ENCODE results near the gene ENPP6.
"Not testable (repeated sequence)": the region's sequence is repeated elsewhere in the genome, so short reads cannot be mapped to it uniquely, and the experiment has no call there.

The ENPP6 gene

GRCh38 chr4:184234155-184234554 lies 16.5 kb upstream of the ENPP6 start:
- no peak for DNase-seq

DNA sequence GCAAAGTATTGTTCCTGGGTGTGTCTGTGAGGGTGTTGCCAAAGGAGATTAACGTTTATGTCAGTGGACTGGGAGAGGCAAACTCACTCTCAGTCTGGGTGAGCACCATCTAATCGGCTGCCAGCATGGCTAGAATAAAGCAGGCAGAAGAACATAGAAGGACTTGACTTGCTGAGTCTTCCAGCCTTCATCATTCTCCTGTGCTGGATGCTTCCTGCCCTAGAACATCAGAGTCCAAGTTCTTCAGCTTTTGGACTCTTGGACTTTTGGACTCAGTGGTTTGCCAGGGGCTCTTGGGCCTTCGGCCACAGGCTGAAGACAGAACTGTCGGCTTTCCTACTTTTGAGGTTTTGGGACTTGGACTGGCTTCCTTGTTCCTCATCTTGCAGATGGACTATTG lies 15.3 kb upstream of the ENPP6 start:
- DNase-seq = no peak

- DNase-seq = no peak
Observed at GRCh38 chr4:184232202-184232601, 14.5 kb upstream of the ENPP6 start.

GRCh38 chr4:184231573-184231972 lies 13.9 kb upstream of the ENPP6 start:
- DNase-seq = no peak

GRCh38 chr4:184228056-184228705 lies 10.5 kb upstream of the ENPP6 start:
- no peak for DNase-seq

GRCh38 chr4:184216515-184216914 lies 1.2 kb downstream of the ENPP6 start:
- DNase-seq = no peak

DNA sequence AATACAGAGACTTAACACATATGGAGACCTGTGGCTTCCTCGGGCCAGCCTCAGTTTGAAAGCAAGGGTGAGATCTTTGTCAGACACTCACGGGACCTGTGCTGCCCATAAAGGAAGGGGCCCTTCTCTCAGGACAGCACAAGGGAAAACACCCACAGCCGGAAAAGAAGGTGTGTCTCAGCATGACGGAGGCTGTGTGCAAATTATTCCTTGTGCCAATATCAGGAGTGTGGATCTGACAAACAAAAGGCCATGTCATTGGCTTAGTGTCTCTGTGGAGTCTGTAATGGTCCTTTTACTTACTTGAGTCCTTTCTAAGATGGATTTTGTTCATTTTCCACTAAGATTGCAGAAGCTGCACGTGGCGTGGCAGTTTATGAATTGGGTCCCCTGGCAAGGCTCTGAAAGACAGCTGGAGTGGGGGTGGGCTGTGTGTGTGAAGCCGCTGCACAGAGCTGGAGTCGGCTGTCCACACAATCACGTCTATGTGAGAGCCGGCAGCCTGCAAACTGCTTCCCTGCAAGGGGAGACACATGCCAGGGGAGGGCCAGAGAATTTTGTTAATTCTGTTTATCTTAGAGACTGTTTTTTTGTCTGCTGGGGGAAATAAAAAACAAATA lies 1.9 kb downstream of the ENPP6 start:
- no peak for DNase-seq

DNA sequence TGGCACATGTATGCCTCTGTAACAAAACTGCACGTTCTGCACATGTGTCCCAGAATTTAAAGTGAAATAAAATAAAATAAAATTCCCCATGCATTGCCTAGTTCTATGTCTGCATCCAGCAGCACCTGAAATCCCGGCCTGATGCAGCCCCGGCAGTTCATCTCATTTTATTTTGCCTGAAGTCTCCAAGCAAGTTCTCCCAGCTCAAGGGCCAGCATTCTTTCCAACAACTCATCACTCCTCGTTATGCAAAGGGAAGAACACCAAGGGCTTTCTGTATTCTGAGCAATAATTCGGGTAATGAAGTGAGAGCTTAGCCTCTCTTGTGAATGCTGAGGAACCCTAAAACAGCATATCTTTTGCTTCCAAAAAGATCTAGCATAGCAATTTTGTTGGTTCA lies 2.7 kb downstream of the ENPP6 start:
- no peak for DNase-seq

DNA sequence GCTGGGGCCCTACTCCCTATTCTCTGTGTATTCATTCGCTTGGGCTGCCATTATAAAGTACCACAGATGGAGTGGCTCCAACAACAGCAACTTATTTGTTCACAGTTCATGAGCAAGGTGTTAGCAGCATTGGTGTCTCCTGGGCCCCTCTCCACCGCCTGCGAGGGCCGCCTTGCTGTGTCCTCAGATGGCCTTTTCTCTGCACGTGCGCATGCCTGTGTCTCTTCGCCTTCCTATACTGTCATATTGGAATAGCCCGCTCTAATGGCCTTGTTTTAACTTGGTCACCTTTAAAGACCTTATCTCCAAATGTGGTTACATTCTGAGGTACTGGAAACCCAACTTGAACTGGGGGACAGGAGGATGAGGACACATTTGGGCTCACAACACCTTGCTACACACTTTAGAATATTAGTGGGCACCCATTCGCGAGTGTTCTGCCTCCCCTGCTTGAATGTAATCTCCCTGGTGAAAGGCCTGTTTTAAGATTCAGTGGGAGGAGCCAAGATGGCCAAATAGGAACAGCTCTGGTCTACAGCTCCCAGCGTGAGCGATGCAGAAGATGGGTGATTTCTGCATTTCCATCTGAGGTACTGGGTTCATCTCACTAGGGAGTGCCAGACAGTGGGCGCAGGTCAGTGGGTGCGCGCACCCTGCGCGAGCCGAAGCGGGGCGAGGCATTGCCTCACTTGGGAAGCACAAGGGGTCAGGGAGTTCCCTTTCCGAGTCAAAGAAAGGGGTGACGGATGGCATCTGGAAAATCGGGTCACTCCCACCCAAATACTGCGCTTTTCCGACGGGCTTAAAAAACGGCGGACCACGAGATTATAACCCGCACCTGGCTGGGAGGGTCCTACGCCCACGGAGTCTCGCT lies 9.7 kb downstream of the ENPP6 start:
- not testable (repeated sequence) for DNase-seq

DNA sequence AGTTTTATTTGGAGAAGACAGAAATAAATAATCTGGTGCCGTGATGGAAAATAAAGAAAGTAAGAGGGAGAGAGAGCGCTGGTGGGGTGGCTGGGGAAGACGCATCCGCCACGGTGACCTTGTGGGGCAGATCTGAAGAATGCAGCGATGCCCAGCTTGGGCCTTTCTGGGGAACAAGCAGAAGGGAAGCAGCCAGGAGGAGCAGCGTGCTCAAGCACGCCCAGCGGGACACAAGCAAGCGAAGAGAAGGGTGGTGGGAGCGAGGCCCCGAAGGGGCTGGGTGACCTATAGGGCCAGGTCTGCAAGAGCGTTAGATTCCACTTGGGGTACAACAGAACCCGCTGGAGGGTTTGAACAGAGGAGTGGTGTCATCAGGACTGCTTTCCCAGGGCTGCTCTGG lies 12.4 kb downstream of the ENPP6 start:
- DNase-seq = no peak

DNA sequence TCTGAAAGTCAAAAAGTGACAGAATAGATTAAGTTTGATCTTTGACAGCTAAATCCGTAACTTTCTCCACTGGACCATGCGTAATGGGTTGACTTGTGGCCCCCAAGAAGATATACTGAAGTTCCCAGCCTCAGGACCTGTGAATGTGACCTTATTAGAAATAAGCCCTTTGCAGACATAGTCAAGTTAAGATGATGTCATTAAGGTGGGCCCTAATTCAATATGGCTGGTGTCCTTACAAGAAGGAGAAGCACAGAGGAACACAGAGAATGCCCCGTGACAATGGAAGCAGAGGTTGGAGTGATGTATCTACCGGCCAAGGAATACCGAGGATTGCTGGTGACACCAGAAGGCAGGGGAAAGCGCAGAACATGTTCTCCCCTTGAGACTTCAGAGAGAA lies 14.4 kb downstream of the ENPP6 start:
- DNase-seq = no peak

- DNase-seq = no peak
Observed at GRCh38 chr4:184201179-184201578, 16.5 kb downstream of the ENPP6 start.

DNA sequence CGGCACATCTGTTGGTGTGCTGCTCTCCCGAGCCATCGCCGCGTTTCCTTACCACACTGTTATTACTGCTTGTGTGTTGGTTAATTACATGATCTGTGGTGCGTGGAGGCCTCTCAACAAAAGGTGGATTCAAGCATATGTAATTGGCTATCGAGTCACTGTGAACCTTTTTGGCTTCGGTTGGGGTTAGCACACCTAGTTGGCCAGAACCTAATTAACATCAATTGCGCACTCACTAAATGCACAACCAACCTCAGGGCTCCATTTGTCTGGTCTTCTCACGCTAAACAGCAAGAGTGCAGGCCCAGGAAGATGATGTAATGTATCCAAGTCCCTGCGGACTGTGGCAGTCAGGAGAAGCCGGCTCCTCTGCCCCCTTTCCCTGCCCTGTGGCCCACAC lies 17.4 kb downstream of the ENPP6 start:
- peak; percentile 1 for DNase-seq

- no peak for DNase-seq
Observed at GRCh38 chr4:184199780-184200179, 17.9 kb downstream of the ENPP6 start.

- no peak for DNase-seq
Observed at GRCh38 chr4:184198190-184198589, 19.5 kb downstream of the ENPP6 start.

DNA sequence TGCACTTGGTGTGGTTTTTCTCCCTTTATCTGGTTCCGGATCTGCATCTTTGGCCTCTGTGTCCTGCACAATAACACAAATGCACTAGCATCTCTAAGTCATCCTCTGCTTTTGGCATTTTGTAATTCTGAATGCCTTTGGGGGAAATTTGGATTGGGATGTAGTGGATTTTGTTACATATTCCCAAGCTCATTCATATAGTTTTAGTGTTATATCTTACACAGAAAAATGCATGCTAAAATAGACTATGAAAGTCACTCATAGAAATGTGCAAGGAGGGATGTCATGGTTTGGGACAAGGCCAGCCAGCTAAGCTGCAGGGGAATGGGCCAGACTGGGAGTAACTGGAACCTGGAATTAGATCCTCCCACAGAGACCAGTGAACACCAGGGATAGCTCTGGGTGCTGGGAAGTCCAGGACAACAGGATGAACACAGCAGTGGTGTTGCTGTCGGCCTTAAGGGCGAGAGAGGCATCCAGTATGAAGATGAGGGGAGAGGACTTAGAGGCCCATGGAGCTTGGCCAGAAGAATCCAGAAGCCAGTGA lies 20.1 kb downstream of the ENPP6 start:
- no peak for DNase-seq

- no peak for DNase-seq
Observed at GRCh38 chr4:184196730-184197385, 20.8 kb downstream of the ENPP6 start.

GRCh38 chr4:184193556-184194525 lies 23.8 kb downstream of the ENPP6 start:
- no peak for DNase-seq

DNA sequence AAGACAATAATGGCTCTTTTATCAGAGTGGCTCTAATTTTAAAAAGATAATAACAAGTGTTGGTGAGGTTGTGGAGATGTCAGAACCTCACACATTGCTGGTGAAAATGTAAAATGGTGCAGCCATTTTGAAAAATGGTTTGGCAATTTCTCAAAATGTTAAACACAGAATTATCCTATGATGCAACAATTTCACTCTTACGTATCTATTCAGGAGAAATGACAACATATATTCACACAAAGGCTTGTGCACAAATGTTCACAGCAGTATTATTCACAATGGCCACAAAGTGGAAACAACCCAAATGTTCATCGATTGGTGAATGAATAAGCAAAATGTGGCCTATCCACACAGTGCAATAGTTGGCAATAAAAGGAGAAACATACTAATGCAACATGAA lies 24.7 kb downstream of the ENPP6 start:
- no peak for DNase-seq

- no peak for DNase-seq
Observed at GRCh38 chr4:184191267-184191666, 26.4 kb downstream of the ENPP6 start.

- DNase-seq = no peak
Observed at GRCh38 chr4:184190711-184191110, 27.0 kb downstream of the ENPP6 start.

- DNase-seq = no peak
Observed at GRCh38 chr4:184189966-184190365, 27.7 kb downstream of the ENPP6 start.

Data from NCI-H2107 (cell line).